ENCODE measurements around the gene UBXN2A.

DNA sequence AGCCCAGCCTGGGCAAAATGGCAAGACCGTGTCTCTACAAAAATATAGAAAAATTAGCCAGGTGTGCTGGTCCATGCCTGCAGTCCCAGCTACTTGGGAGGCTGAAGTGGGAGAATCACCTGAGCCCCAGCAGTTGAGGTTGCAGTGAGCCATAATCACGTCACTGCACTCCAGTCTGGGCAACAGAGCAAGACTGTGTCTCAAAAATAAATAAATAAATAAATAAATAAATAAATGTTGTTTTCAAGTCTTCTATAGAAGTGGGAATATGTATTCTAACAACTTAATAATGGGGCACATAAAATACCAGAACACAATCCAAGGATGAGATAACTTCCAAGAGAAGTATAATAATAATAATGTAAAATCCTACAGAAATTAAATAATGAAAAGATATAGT lies 37.2 kb upstream of the UBXN2A start:
- TF ChIP-seq, protein P1, sequence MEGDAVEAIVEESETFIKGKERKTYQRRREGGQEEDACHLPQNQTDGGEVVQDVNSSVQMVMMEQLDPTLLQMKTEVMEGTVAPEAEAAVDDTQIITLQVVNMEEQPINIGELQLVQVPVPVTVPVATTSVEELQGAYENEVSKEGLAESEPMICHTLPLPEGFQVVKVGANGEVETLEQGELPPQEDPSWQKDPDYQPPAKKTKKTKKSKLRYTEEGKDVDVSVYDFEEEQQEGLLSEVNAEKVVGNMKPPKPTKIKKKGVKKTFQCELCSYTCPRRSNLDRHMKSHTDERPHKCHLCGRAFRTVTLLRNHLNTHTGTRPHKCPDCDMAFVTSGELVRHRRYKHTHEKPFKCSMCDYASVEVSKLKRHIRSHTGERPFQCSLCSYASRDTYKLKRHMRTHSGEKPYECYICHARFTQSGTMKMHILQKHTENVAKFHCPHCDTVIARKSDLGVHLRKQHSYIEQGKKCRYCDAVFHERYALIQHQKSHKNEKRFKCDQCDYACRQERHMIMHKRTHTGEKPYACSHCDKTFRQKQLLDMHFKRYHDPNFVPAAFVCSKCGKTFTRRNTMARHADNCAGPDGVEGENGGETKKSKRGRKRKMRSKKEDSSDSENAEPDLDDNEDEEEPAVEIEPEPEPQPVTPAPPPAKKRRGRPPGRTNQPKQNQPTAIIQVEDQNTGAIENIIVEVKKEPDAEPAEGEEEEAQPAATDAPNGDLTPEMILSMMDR (IDR thresholded peaks at IDR 0.05; ENCODE audit: control extremely low read depth in 1 of 3, insufficient read depth in 1 of 3, low read depth in 1 of 3, low read length in 3 of 3): no peak
- TF ChIP-seq KDM5A (IDR thresholded peaks at IDR 0.05; ENCODE audit: low read length) (no peak), SIRT6 (IDR thresholded peaks at IDR 0.05; ENCODE audit: low read length) (no peak), CHD2 (IDR thresholded peaks at IDR 0.05; ENCODE audit: low read length) (no peak)
- TF ChIP-seq, protein P2, sequence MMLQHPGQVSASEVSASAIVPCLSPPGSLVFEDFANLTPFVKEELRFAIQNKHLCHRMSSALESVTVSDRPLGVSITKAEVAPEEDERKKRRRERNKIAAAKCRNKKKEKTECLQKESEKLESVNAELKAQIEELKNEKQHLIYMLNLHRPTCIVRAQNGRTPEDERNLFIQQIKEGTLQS (IDR thresholded peaks at IDR 0.05; ENCODE audit: insufficient read depth, low read depth, low read length): no peak

Measured in H1 (cell line).